GM04504 (cell line): ENCODE data around the gene PRKCH.

Experiments used
- DNase-seq: peaks from one replicate; pipeline ENCODE4 v3.0.0-alpha.2; 2012; ENCODE audit warnings: low read depth

PRKCH gene

GRCh38 chr14:61532763-61533162 is 211.4 kb downstream of the PRKCH start:
- no peak for DNase-seq

GRCh38 chr14:61533513-61534255 is 212.3 kb downstream of the PRKCH start:
- no peak for DNase-seq

GRCh38 chr14:61535032-61535431 is 213.7 kb downstream of the PRKCH start:
- no peak for DNase-seq

- DNase-seq, result no peak
Observed at GRCh38 chr14:61535458-61535857, 214.1 kb downstream of the PRKCH start.

GRCh38 chr14:61536661-61537562 is 215.5 kb downstream of the PRKCH start:
- no peak for DNase-seq

GRCh38 chr14:61537563-61538463 is 216.4 kb downstream of the PRKCH start:
- peak; percentile 65 for DNase-seq

GRCh38 chr14:61538464-61539022 is 217.2 kb downstream of the PRKCH start:
- DNase-seq, result no peak

GRCh38 chr14:61539631-61540030 is 218.3 kb downstream of the PRKCH start:
- no peak for DNase-seq

GRCh38 chr14:61540931-61541330 is 219.6 kb downstream of the PRKCH start:
- DNase-seq, result no peak

GRCh38 chr14:61542848-61543790 is 221.7 kb downstream of the PRKCH start:
- DNase-seq, result no peak

- no peak for DNase-seq
Observed at GRCh38 chr14:61543946-61544345, 222.6 kb downstream of the PRKCH start.

- no peak for DNase-seq
Observed at GRCh38 chr14:61544448-61545330, 223.3 kb downstream of the PRKCH start.

GRCh38 chr14:61545726-61546455 is 224.5 kb downstream of the PRKCH start:
- no peak for DNase-seq

- peak; percentile 77 for DNase-seq
Observed at GRCh38 chr14:61547186-61548069, 226.0 kb downstream of the PRKCH start.

- no peak for DNase-seq
Observed at GRCh38 chr14:61549425-61549824, 228.0 kb downstream of the PRKCH start.

GRCh38 chr14:61551384-61551783 is 230.0 kb downstream of the PRKCH start:
- DNase-seq, result no peak

GRCh38 chr14:61552241-61552640 is 230.9 kb downstream of the PRKCH start:
- DNase-seq, result no peak
